ENCODE measurements around the gene ZNF79. TPM values are rescaled to one million over a fixed set of nuclear protein-coding genes. Genes with fewer than 3 reads are reported as not detected.

ZNF79 gene
- total and polyA plus RNA-seq, 2 experiments from 2014 or later = 2.2 to 6.3 TPM

DNA sequence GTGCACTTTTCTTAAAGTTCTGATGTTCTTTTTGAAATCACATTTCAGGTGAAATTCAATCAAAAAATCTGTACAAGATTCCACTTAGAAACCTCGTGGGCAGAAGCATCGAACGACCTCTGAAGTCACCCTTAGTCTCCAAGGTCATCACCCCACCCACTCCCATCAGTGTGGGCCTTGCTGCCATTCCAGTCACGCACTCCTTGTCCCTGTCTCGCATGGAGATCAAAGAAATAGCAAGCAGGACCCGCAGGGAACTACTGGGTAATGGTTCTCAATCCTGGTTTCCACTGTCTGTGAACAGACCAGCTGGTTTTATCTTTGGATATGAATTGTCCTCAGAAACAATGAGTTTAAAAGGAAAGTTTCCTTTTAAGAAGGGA lies 35.3 kb upstream of the ZNF79 start:
- Histone ChIP-seq H3F3A (replicated peaks; ENCODE audit: low read depth) (0 out of 2 replicates have a peak, but pooled peaks cover 2% of the 10 kb centered on the region), H2AFZ (no peak overlapping the region), H3K4me2 (no peak overlapping the region), H3K27ac (ENCODE audit: low read depth) (no peak overlapping the region), H3K36me3 (ENCODE audit: insufficient read depth) (no peaks in the 10 kb centered on the region), H3K9me2 (ENCODE audit: insufficient read depth) (no peaks in the 10 kb centered on the region), H3K4me1 (ENCODE audit: insufficient read depth) (no peaks in the 10 kb centered on the region; the same call in 1 of the 2 replicates), H3K4me3 (no peak overlapping the region), H3K27me3 (ENCODE audit: insufficient read depth) (no peaks in the 10 kb centered on the region), H4K20me1 (replicated peaks; ENCODE audit: insufficient read depth) (no peaks in the 10 kb centered on the region), H3K79me2 (replicated peaks; ENCODE audit: insufficient read depth) (no peaks in the 10 kb centered on the region)
- no peak for DNase-seq (ENCODE audit: low spot score)
- Mint-ChIP-seq H3K9me3 (no peaks in the 10 kb centered on the region; the same call in 2 of the 3 replicates), H3K4me3 (no peak overlapping the region), H3K36me3 (ENCODE audit: low read depth) (no peaks in the 10 kb centered on the region), H3K27me3 (ENCODE audit: insufficient read depth, low read depth, poor library complexity) (peaks cover 7% of the 10 kb centered on the region), H3K27ac (no peak overlapping the region), H3K4me1 (peaks cover 13% of the 10 kb centered on the region)
- no peak for TF ChIP-seq JUNB (IDR thresholded peaks at IDR 0.05; ENCODE audit: unreplicated experiment)
- no peak for TF ChIP-seq EZH2phosphoT487 (IDR thresholded peaks at IDR 0.05; ENCODE audit: unreplicated experiment)
- no peak for TF ChIP-seq CREB1 (CRISPR knock-in tag; IDR thresholded peaks at IDR 0.05; ENCODE audit: low read depth)
- TF ChIP-seq POLR2AphosphoS5 (IDR thresholded peaks at IDR 0.05; ENCODE audit: low read depth) = no peak
- TF ChIP-seq EZH2 (IDR thresholded peaks at IDR 0.05; ENCODE audit: low read depth, unreplicated experiment) = no peak
- TF ChIP-seq, protein P1, sequence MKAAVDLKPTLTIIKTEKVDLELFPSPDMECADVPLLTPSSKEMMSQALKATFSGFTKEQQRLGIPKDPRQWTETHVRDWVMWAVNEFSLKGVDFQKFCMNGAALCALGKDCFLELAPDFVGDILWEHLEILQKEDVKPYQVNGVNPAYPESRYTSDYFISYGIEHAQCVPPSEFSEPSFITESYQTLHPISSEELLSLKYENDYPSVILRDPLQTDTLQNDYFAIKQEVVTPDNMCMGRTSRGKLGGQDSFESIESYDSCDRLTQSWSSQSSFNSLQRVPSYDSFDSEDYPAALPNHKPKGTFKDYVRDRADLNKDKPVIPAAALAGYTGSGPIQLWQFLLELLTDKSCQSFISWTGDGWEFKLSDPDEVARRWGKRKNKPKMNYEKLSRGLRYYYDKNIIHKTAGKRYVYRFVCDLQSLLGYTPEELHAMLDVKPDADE (IDR thresholded peaks at IDR 0.05) = no peak
- TF ChIP-seq, protein P2, sequence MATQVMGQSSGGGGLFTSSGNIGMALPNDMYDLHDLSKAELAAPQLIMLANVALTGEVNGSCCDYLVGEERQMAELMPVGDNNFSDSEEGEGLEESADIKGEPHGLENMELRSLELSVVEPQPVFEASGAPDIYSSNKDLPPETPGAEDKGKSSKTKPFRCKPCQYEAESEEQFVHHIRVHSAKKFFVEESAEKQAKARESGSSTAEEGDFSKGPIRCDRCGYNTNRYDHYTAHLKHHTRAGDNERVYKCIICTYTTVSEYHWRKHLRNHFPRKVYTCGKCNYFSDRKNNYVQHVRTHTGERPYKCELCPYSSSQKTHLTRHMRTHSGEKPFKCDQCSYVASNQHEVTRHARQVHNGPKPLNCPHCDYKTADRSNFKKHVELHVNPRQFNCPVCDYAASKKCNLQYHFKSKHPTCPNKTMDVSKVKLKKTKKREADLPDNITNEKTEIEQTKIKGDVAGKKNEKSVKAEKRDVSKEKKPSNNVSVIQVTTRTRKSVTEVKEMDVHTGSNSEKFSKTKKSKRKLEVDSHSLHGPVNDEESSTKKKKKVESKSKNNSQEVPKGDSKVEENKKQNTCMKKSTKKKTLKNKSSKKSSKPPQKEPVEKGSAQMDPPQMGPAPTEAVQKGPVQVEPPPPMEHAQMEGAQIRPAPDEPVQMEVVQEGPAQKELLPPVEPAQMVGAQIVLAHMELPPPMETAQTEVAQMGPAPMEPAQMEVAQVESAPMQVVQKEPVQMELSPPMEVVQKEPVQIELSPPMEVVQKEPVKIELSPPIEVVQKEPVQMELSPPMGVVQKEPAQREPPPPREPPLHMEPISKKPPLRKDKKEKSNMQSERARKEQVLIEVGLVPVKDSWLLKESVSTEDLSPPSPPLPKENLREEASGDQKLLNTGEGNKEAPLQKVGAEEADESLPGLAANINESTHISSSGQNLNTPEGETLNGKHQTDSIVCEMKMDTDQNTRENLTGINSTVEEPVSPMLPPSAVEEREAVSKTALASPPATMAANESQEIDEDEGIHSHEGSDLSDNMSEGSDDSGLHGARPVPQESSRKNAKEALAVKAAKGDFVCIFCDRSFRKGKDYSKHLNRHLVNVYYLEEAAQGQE (IDR thresholded peaks at IDR 0.05; ENCODE audit: unreplicated experiment) = no peak
- no peak for TF ChIP-seq ZNF331 (CRISPR knock-in tag; IDR thresholded peaks at IDR 0.05; ENCODE audit: low read depth)
- TF ChIP-seq, protein P3, sequence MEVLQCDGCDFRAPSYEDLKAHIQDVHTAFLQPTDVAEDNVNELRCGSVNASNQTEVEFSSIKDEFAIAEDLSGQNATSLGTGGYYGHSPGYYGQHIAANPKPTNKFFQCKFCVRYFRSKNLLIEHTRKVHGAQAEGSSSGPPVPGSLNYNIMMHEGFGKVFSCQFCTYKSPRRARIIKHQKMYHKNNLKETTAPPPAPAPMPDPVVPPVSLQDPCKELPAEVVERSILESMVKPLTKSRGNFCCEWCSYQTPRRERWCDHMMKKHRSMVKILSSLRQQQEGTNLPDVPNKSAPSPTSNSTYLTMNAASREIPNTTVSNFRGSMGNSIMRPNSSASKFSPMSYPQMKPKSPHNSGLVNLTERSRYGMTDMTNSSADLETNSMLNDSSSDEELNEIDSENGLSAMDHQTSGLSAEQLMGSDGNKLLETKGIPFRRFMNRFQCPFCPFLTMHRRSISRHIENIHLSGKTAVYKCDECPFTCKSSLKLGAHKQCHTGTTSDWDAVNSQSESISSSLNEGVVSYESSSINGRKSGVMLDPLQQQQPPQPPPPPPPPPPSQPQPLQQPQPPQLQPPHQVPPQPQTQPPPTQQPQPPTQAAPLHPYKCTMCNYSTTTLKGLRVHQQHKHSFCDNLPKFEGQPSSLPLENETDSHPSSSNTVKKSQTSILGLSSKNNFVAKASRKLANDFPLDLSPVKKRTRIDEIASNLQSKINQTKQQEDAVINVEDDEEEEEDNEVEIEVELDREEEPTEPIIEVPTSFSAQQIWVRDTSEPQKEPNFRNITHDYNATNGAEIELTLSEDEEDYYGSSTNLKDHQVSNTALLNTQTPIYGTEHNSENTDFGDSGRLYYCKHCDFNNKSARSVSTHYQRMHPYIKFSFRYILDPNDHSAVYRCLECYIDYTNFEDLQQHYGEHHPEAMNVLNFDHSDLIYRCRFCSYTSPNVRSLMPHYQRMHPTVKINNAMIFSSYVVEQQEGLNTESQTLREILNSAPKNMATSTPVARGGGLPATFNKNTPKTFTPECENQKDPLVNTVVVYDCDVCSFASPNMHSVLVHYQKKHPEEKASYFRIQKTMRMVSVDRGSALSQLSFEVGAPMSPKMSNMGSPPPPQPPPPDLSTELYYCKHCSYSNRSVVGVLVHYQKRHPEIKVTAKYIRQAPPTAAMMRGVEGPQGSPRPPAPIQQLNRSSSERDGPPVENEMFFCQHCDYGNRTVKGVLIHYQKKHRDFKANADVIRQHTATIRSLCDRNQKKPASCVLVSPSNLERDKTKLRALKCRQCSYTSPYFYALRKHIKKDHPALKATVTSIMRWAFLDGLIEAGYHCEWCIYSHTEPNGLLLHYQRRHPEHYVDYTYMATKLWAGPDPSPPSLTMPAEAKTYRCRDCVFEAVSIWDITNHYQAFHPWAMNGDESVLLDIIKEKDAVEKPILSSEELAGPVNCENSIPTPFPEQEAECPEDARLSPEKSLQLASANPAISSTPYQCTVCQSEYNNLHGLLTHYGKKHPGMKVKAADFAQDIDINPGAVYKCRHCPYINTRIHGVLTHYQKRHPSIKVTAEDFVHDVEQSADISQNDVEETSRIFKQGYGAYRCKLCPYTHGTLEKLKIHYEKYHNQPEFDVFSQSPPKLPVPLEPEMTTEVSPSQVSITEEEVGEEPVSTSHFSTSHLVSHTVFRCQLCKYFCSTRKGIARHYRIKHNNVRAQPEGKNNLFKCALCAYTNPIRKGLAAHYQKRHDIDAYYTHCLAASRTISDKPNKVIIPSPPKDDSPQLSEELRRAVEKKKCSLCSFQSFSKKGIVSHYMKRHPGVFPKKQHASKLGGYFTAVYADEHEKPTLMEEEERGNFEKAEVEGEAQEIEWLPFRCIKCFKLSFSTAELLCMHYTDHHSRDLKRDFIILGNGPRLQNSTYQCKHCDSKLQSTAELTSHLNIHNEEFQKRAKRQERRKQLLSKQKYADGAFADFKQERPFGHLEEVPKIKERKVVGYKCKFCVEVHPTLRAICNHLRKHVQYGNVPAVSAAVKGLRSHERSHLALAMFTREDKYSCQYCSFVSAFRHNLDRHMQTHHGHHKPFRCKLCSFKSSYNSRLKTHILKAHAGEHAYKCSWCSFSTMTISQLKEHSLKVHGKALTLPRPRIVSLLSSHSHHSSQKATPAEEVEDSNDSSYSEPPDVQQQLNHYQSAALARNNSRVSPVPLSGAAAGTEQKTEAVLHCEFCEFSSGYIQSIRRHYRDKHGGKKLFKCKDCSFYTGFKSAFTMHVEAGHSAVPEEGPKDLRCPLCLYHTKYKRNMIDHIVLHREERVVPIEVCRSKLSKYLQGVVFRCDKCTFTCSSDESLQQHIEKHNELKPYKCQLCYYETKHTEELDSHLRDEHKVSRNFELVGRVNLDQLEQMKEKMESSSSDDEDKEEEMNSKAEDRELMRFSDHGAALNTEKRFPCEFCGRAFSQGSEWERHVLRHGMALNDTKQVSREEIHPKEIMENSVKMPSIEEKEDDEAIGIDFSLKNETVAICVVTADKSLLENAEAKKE (CRISPR knock-in tag; IDR thresholded peaks at IDR 0.05) = no peak
- no peak for TF ChIP-seq ZNF114 (CRISPR knock-in tag; IDR thresholded peaks at IDR 0.05)
- TF ChIP-seq, protein P4, sequence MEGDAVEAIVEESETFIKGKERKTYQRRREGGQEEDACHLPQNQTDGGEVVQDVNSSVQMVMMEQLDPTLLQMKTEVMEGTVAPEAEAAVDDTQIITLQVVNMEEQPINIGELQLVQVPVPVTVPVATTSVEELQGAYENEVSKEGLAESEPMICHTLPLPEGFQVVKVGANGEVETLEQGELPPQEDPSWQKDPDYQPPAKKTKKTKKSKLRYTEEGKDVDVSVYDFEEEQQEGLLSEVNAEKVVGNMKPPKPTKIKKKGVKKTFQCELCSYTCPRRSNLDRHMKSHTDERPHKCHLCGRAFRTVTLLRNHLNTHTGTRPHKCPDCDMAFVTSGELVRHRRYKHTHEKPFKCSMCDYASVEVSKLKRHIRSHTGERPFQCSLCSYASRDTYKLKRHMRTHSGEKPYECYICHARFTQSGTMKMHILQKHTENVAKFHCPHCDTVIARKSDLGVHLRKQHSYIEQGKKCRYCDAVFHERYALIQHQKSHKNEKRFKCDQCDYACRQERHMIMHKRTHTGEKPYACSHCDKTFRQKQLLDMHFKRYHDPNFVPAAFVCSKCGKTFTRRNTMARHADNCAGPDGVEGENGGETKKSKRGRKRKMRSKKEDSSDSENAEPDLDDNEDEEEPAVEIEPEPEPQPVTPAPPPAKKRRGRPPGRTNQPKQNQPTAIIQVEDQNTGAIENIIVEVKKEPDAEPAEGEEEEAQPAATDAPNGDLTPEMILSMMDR (conservative IDR thresholded peaks at IDR 0.05; ENCODE audit: low read depth in 2 of 2) = no peak
- no peak for TF ChIP-seq STAT1 (IDR thresholded peaks at IDR 0.05; ENCODE audit: unreplicated experiment)
- no peak for TF ChIP-seq NANOG (IDR thresholded peaks at IDR 0.05; ENCODE audit: borderline replicate concordance)
- no peak for ATAC-seq

Measured in GM23338 (cell line).